HPDE6-E6E7 (cell line): Measurements from ENCODE around the gene CGNL1.
A peak's percentile ranks its signal among the peaks of the same experiment; 100 is the strongest.

ENCODE experiments used
- DNase-seq: peaks from one replicate; pipeline ENCODE4 v3.0.0; 2011; ENCODE audit warnings: missing footprints; ENCODE audit errors: extremely low spot score

Gene CGNL1

GRCh38 chr15:57456559-57456958, 80.3 kb downstream of the CGNL1 start:
- DNase-seq: no peak

DNA sequence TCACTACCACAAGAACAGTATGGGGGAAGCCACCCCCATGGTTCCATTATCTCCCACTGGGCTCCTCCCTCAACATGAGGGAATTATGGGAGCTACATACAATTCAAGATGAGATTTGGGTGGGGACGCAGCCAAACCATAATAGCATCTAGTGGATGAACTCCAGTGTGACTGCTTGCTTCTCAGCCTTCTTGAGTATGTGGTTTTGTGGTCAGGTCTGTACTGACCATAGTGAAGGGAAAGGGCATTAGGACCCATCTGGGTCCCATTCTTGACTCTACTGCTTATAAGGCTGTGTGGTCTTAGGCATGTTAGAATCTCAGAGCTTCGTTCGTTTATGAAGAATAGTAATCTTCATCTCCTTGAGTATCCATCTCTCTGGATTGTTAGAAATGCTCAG, 81.4 kb downstream of the CGNL1 start:
- no peak for DNase-seq

DNA sequence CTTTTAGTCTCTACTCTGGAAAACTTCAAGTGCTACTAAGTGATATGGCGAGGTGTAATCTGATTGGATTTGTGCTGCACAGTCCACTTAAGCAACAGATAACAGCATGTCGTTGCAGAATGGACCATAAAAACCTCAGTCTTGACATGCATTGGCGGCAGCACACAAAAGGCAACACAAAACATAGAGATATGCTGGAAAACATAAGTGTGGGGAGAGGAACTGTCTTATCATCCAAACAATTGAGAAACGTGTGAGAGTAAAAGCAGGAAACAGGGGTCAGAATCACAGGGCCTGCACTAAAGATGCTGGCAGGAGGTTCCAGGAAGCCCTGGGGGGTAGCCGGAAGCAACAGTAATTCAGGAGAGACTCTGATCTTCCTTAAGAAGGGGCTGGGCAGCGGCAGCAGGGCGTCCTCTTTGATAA, 82.1 kb downstream of the CGNL1 start:
- DNase-seq: no peak

DNA sequence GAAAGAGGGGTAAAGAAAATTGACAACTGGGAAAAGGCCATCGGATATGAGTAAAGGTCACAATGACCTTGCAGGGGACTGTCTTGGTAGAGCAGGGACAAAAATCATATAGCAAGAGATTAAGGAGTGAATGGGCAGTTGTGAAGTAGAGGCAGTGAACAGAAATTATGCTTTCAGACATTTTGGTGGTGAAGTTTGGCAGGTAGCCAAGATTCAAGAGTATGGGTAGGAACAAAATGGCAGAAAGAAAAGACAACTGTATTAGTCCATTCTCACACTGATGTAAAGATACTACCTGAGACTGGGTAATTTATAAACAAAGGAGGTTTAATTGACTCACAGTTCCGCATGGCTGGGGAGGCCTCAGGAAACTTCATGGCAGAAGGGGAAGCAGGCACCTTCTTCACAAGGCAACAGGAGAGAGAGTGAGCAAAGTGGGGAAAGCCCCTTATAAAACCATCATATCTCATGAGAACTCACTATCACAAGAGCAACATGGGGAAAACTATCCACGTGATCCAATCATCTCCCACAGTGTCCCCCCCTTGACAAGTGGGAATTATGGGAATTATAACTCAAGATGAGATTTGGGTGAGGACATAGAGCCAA, 84.0 kb downstream of the CGNL1 start:
- no peak for DNase-seq

DNA sequence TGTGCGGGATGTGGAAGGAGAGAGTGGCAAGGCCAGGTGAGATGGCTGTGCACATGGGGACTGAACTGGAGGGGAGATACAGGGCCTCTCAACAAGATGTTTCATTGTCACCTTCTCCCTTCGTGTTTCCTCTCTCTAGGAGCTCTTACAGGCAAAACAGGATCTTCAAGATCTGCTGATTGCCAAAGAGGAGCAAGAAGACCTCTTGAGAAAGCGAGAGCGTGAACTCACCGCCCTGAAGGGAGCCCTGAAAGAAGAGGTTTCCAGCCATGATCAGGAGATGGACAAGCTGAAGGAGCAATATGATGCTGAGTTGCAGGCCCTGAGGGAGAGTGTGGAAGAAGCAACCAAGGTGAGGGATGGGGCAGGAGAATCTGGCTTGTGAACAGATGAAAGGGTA, 85.2 kb downstream of the CGNL1 start:
- no peak for DNase-seq

GRCh38 chr15:57462381-57462780, 86.1 kb downstream of the CGNL1 start:
- DNase-seq: peak; percentile 7

DNA sequence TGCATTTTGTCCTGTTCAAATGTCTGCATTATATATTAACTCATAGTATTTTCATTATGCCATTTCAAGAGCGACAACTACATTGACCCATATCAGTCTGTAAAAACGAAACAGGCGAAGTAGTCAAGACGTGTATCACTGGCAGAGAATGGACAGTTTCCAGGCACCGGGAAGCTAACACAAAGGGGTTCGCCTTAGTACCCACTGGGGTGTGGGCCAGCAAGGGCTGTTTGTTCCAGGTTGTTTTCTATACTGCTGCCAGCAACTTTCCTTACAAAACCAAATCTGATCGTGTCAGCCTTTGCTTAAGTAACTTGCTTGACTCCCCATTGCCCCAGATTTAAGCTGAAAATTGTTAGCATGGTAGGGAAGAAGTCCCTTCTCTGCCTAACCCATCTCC, 87.1 kb downstream of the CGNL1 start:
- no peak for DNase-seq

GRCh38 chr15:57464480-57464879, 88.2 kb downstream of the CGNL1 start:
- no peak for DNase-seq

DNA sequence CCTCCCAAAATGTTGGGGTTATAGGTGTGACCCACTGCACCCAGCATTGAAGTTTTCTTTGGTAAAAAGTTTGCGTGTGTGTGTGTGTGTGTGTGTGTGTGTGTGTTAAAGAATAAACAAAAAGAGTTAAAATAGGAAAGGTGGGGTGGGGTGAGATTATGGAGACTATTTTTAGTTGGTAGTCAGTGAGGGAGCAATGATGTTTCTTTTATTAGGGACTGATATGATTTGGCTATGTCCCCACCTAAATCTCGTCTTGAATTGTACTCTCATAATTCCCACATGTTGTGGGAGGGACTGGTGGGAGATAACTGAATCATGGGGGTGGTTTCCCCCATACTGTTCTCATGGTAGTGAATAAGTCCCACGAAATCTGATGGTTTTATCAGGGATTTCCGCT, 92.2 kb downstream of the CGNL1 start:
- DNase-seq: no peak

GRCh38 chr15:57470543-57470942, 94.2 kb downstream of the CGNL1 start:
- no peak for DNase-seq

- no peak for DNase-seq
Measured at GRCh38 chr15:57472861-57473260, 96.6 kb downstream of the CGNL1 start.

DNA sequence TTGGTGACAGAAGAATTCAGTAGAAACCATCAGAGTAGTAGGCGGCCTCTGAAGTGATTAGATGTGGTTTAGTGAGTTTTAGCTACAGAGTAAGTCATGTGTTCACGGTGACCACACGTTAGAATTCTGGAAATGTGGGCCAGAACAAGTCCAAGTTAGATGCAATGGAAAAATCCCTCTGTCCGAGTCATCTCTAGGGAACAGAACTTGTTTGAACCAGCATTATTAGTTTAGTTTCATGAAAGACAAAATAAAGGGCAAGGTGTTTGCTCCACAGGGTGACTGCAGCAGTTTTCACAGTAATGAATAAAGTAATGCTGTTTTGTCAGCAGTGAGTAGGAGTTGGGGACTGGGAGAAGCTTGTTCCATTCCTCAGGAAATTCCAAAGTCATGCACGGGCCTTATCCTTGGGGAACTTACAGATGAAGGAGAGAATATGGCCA, 100.2 kb downstream of the CGNL1 start:
- no peak for DNase-seq

DNA sequence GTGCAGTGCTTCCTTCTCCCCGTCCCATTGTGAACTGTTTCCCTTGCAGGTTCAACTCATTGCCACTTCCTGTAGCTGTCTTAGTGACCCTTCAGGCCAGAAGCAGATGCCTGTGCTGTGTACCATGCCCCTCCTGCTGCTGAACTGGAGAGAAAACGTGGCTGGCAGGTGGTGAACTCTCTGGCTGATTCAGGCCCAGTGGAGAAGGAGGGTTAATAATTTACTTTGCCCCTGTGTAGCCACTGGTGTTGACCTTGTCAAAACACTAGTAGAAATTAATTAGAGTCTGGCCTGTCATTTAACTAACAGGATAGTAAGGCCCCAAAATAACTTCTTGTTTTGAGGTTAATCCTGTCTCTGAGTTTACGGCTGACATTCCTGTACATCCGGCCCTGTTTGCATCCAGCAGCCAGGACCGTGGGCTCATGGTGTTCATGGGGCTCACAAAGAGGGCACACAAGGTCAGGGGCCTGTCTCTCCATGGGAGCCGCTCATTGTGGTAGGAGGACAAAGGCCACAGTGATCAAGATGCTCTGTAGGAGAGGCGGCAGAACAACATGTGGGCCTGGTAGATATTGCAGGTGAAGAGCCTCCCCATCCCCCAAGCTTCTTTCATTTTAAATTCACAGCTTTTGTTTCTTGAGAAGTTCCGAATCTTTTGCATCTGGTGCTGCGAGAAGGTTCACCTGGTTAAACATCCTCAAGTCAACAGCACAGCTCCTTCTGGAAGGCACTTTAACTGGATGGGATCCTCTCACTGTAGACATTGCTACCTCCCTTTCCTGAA, 101.6 kb downstream of the CGNL1 start:
- DNase-seq: no peak

DNA sequence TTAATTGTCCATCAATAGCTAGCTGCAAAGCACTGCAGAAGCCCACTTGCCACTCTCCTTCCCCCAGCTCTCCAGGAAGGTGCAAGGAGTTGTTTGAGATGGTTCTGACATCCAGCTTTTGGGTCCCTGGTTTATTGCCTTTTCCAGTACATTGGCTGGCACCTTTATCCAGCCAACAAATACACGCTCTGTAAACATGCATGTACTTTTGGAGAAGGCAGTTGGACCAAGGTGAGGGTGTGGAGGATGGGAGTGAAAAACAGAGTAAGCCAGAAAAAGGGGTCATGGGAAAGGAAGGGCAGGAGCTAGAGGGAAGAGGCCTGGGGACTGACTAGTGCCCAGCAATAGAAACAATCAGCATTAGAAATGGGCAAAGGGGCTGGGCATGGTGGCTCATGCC, 102.7 kb downstream of the CGNL1 start:
- DNase-seq: no peak

DNA sequence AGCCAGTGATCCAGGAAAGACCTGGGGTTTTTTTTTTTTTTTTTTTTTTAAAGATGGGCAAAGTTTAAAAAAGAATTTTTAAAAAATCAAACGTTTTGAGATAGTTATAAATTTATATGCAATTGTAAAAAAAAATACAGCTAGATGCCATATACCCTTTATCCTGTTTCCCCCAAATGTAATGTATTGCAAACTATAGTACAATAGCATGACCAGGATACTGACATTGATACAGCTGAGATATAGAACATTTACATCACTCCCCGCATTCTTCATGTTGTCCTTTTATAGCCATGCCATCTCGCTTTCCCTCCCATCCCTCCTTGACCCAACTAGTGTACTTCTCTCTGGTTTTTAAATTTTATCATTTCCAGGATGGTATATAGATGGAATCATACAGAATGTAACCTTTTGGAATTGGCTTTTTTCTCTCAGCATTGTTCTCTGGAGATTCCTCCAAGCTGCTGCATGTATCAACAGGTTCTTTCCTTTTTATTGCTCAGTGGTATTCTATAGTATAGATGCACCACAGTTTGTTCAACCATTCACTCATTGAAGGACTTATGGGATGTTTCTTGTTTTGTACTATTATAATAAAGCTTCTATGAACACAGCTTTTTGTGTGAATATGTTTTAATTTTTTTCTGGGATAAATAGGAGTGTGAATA, 104.9 kb downstream of the CGNL1 start:
- no peak for DNase-seq

DNA sequence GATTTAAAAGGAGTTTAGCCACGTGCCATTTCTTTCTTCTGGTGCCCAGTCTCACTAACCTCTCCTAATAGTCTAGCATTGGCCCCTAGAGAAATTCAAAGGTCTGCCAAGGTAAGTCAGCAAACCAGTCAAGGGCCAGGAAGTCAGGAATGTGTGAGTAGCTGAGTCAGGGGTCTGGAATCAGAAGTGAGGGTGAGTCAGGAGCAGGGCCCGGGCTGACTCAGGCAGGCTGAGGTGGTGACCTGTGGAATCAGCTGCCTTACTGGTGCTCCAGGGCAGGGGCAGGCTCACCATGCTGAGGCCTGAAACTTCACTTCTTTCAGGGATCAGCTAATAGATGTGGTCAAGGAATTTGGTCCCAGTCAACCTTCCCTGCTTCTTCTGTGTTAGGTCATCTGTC, 109.6 kb downstream of the CGNL1 start:
- DNase-seq: peak; percentile 99

DNA sequence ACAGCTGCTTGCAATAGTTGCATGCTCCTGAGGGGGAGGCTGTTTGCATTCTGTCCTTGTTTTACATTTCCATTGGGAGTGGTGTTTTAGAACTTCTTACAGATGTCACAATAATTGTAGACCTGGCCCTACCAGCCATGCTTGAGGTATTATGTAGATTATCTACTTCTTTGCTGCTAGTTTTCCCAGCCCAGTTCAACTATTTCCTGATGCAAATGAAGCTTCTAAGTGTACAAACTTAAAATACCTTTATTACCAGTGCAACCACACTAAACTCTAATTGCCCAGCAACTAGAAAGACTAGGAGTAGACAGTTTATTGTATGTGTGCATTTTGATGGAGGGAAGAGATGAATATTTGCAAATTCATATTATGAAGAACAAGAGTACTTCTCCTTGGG, 110.5 kb downstream of the CGNL1 start:
- no peak for DNase-seq

- DNase-seq: no peak
Measured at GRCh38 chr15:57489122-57489521, 112.8 kb downstream of the CGNL1 start.

DNA sequence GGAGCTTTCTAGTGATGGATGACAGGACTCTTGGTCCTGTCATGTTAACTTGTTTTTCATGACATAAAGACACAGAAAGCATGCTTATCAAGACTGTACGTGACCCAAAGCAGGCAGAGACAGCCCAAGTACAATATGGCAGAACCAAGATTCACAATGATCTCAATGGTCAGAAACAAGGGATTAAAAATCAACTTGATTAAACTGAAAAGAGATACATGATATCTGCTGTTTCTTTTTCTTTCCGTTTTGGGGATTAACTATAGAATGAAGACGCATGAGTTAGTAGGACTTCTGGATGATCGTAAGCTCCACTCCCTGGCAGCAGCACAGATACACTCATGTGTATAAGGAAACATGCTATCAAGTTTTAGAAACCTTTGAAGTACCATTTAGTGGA, 117.0 kb downstream of the CGNL1 start:
- no peak for DNase-seq

- no peak for DNase-seq
Measured at GRCh38 chr15:57494581-57494980, 118.3 kb downstream of the CGNL1 start.

DNA sequence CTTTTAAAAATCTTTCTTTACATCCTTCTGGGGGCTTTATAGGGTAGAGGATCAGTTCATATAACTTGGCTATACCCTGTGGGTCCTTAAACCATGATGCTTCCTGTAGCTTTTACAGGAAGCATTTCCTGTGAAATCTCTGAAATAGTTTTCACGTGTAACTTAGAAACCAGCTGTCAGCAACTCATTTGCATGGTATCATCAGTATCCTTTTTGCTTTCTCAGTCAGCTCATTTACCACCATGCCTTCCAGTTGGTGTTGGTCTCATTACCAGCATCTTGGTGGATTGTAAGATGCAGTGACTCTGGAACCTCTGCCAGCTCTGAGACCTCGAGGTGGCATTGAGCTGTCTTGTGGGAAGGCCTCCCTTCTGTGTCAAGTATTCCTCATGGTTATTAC, 118.7 kb downstream of the CGNL1 start:
- DNase-seq: no peak

DNA sequence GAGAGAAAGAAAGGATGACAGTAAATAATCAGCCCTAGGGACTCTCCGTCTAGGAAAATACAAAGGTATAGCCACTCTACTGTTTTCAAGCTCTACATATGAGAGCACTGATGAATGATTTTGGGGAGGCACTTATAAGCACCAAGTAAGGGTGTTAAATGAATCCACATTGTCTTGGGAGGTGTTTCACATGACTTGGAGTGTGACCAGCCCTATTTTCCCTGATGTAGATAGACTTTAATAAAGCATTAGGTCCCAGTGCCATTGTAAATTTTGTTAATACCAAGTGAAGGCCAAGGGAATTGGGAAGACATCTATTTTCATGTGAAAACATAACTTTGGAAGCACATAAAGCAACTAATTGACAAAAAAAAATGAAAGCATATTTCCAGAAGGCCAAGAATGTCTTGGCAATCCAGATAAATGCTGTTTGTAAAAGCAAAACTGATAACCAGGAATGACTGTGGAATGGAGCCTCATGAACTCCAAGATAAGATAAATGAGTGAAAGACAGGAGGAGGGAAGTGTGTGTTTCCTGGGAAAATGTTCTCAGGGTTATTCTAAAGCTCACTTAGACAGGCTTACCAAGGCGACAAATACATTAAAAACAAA, 119.4 kb downstream of the CGNL1 start:
- no peak for DNase-seq

GRCh38 chr15:57496594-57496945, 120.3 kb downstream of the CGNL1 start:
- no peak for DNase-seq
